GM19395 (cell line): Measurements from ENCODE around the gene RBBP6.

Experiments used
- ATAC-seq: cut with Tn5 transposase; IDR thresholded peaks from one replicate; pipeline ENCODE4 v1.9.1; 2021; ENCODE audit warnings: mild to moderate bottlenecking, moderate library complexity; ENCODE audit not compliant: unreplicated experiment

Gene RBBP6

GRCh38 chr16:24524855-24525677 is 14.3 kb upstream of the RBBP6 start:
- ATAC-seq, result no peak

GRCh38 chr16:24525970-24526559 is 13.3 kb upstream of the RBBP6 start:
- no peak for ATAC-seq

GRCh38 chr16:24526701-24527495 is 12.5 kb upstream of the RBBP6 start:
- no peak for ATAC-seq

GRCh38 chr16:24531166-24531565 is 8.2 kb upstream of the RBBP6 start:
- no peak for ATAC-seq

GRCh38 chr16:24534620-24535019 is 4.7 kb upstream of the RBBP6 start:
- ATAC-seq, result no peak

- no peak for ATAC-seq
These were observed 3.5 kb upstream of the RBBP6 start for GRCh38 chr16:24535827-24536226.

GRCh38 chr16:24536671-24537070 is 2.7 kb upstream of the RBBP6 start:
- no peak for ATAC-seq

GRCh38 chr16:24537474-24538337 is 1.7 kb upstream of the RBBP6 start:
- no peak for ATAC-seq

GRCh38 chr16:24538756-24539294 is 541 bp upstream of the RBBP6 start:
- no peak for ATAC-seq

- peak; percentile 40 for ATAC-seq
These were observed 660 bp downstream of the RBBP6 start for GRCh38 chr16:24539850-24540601.

- no peak for ATAC-seq
These were observed 1.3 kb downstream of the RBBP6 start for GRCh38 chr16:24540602-24541210.

GRCh38 chr16:24541233-24541933 is 2.0 kb downstream of the RBBP6 start:
- ATAC-seq, result no peak

- ATAC-seq, result no peak
These were observed 4.6 kb downstream of the RBBP6 start for GRCh38 chr16:24543949-24544348.

GRCh38 chr16:24544640-24545039 is 5.3 kb downstream of the RBBP6 start:
- no peak for ATAC-seq

- ATAC-seq, result no peak
These were observed 10.9 kb downstream of the RBBP6 start for GRCh38 chr16:24550295-24550694.

GRCh38 chr16:24552705-24553246 is 13.4 kb downstream of the RBBP6 start:
- ATAC-seq, result no peak

- no peak for ATAC-seq
These were observed 14.6 kb downstream of the RBBP6 start for GRCh38 chr16:24553983-24554382.

GRCh38 chr16:24555346-24555872 is 16.0 kb downstream of the RBBP6 start:
- no peak for ATAC-seq
